ENCODE data around the gene MGAT5B. TPM values are rescaled to one million over a fixed set of nuclear protein-coding genes. Genes with fewer than 3 reads are reported as not detected.

The MGAT5B gene
- total RNA-seq, 2 donors from 2014 or later, result 0.14 to 4.1 TPM

GRCh38 chr17:76947771-76948170 is 79.6 kb downstream of the MGAT5B start:
- Histone ChIP-seq H3K9me3 (no peaks in the 10 kb centered on the region), H3K27me3 (replicated peaks; ENCODE audit: insufficient read depth) (no peaks in the 10 kb centered on the region), H3K4me3 (no peak overlapping the region), H3K4me1 (replicated peaks) (no peaks in the 10 kb centered on the region), H3K36me3 (no peaks in the 10 kb centered on the region), H3K27ac (no peak overlapping the region)
- DNase-seq (ENCODE audit: low spot score), result no peak
- intact Hi-C loops (cut with DNase I), result no loop called here
- WGBS, result 81% methylated on average over 17 of the region's 17 CpGs
- TF ChIP-seq CTCF (IDR thresholded peaks at IDR 0.05) (no peak), POLR2A (IDR thresholded peaks at IDR 0.05) (no peak), POLR2AphosphoS5 (IDR thresholded peaks at IDR 0.05) (no peak)

GRCh38 chr17:76948301-76948700 is 80.1 kb downstream of the MGAT5B start:
- Histone ChIP-seq H3K9me3 (no peaks in the 10 kb centered on the region), H3K4me3 (no peak overlapping the region), H3K36me3 (no peaks in the 10 kb centered on the region), H3K27ac (no peak overlapping the region), H3K4me1 (replicated peaks) (no peaks in the 10 kb centered on the region), H3K27me3 (replicated peaks; ENCODE audit: insufficient read depth) (no peaks in the 10 kb centered on the region)
- intact Hi-C loops (cut with DNase I), result no loop called here
- DNase-seq (ENCODE audit: low spot score), result no peak
- TF ChIP-seq CTCF (IDR thresholded peaks at IDR 0.05) (no peak), POLR2AphosphoS5 (IDR thresholded peaks at IDR 0.05) (no peak), POLR2A (IDR thresholded peaks at IDR 0.05) (no peak)
- WGBS, result 100% methylated on average over 10 of the region's 10 CpGs

GRCh38 chr17:76948726-76949342 is 80.6 kb downstream of the MGAT5B start:
- 81% methylated on average over 27 of the region's 27 CpGs for WGBS
- peak; percentile 17 for DNase-seq (ENCODE audit: low spot score)
- TF ChIP-seq CTCF (IDR thresholded peaks at IDR 0.05) (no peak), POLR2A (IDR thresholded peaks at IDR 0.05) (no peak), POLR2AphosphoS5 (IDR thresholded peaks at IDR 0.05) (no peak)
- Histone ChIP-seq H3K27me3 (replicated peaks; ENCODE audit: insufficient read depth) (no peaks in the 10 kb centered on the region), H3K36me3 (no peaks in the 10 kb centered on the region), H3K9me3 (no peaks in the 10 kb centered on the region), H3K4me1 (replicated peaks) (no peaks in the 10 kb centered on the region), H3K27ac (no peak overlapping the region), H3K4me3 (no peak overlapping the region)
- intact Hi-C loops (cut with DNase I), result no loop called here

- Histone ChIP-seq H3K27me3 (replicated peaks; ENCODE audit: insufficient read depth) (no peaks in the 10 kb centered on the region), H3K9me3 (no peaks in the 10 kb centered on the region), H3K4me1 (replicated peaks) (no peaks in the 10 kb centered on the region), H3K27ac (no peak overlapping the region), H3K36me3 (no peaks in the 10 kb centered on the region), H3K4me3 (no peak overlapping the region)
- TF ChIP-seq POLR2AphosphoS5 (IDR thresholded peaks at IDR 0.05) (no peak), CTCF (IDR thresholded peaks at IDR 0.05) (no peak), POLR2A (IDR thresholded peaks at IDR 0.05) (no peak)
- WGBS, result 62% methylated on average over 18 of the region's 18 CpGs
- intact Hi-C loops (cut with DNase I), result no loop called here
- DNase-seq (ENCODE audit: low spot score), result no peak
These were observed 81.9 kb downstream of the MGAT5B start for GRCh38 chr17:76949913-76950695.

Measured in prostate gland (tissue), 2 donors.